Measurements from ENCODE around the gene CCDC188.

Gene CCDC188

DNA sequence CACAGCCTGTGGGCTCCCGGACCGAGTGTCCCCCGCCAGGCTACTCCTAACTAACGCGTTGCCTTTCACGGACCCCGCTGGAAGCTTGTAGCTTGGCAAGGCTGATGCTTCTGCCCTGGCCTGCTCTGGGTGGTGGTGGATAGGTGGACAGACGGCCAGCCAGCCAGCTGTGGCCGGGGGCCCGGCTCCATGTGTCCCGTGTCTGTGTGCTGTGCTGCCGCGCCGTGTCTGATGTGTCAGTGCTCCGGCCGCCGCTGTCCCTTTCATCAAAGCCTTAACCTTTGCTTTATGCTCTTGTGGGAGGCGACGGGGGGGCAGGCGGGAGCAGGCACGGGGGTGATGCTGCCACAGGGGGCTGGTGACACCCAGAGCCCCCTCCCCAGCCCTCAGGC is 5.0 kb downstream of the CCDC188 start:
- ChIA-PET POLR2A (no interaction called here), CTCF (no interaction called here)
- Histone ChIP-seq H3K36me3 (ENCODE audit: control insufficient read depth in 2 of 2, insufficient read depth in 1 of 2, low read length in 2 of 2) (peaks cover 0 to 41% of the 10 kb centered on the region in 2 experiments; a peak in 1 of 3 replicates), H3K9me3 (ENCODE audit: control insufficient read depth, insufficient read depth, low read depth, low read length) (no peaks in the 10 kb centered on the region), H3K4me3 (ENCODE audit: low read depth, low read length) (no peak overlapping the region), H3K4me1 (ENCODE audit: control insufficient read depth, insufficient read depth, low read length) (no peaks in the 10 kb centered on the region), H3K27ac (ENCODE audit: extremely low read depth, low read depth, low read length) (no peak overlapping the region)
- TF ChIP-seq, protein P1, sequence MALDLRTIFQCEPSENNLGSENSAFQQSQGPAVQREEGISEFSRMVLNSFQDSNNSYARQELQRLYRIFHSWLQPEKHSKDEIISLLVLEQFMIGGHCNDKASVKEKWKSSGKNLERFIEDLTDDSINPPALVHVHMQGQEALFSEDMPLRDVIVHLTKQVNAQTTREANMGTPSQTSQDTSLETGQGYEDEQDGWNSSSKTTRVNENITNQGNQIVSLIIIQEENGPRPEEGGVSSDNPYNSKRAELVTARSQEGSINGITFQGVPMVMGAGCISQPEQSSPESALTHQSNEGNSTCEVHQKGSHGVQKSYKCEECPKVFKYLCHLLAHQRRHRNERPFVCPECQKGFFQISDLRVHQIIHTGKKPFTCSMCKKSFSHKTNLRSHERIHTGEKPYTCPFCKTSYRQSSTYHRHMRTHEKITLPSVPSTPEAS (tag by site-specific recombination; IDR thresholded peaks at IDR 0.05), result no peak
- TF ChIP-seq ZFP3 (tag by site-specific recombination; IDR thresholded peaks at IDR 0.05; ENCODE audit: low read depth) (no peak), ZNF830 (tag by site-specific recombination; IDR thresholded peaks at IDR 0.05; ENCODE audit: low read depth) (no peak), ZNF37A (tag by site-specific recombination; IDR thresholded peaks at IDR 0.05) (no peak), ZBTB7A (tag by site-specific recombination; IDR thresholded peaks at IDR 0.05; ENCODE audit: low read depth) (no peak), EGR2 (tag by site-specific recombination; IDR thresholded peaks at IDR 0.05; ENCODE audit: low read depth) (no peak), ZNF707 (tag by site-specific recombination; IDR thresholded peaks at IDR 0.05) (no peak), ZIC2 (tag by site-specific recombination; IDR thresholded peaks at IDR 0.05) (no peak), YY1 (tag by site-specific recombination; IDR thresholded peaks at IDR 0.05) (no peak), ZNF768 (tag by site-specific recombination; IDR thresholded peaks at IDR 0.05) (no peak), ZNF416 (tag by site-specific recombination; IDR thresholded peaks at IDR 0.05) (no peak), GLIS1 (tag by site-specific recombination; IDR thresholded peaks at IDR 0.05) (no peak), ZNF76 (tag by site-specific recombination; IDR thresholded peaks at IDR 0.05; ENCODE audit: borderline replicate concordance, low read depth) (no peak), SCRT2 (tag by site-specific recombination; IDR thresholded peaks at IDR 0.05) (no peak), GFI1B (tag by site-specific recombination; IDR thresholded peaks at IDR 0.05) (no peak), ZNF350 (tag by site-specific recombination; IDR thresholded peaks at IDR 0.05) (no peak), TCF7L2 (IDR thresholded peaks at IDR 0.05; ENCODE audit: borderline replicate concordance, low read depth, low read length) (no peak), ZNF558 (tag by site-specific recombination; IDR thresholded peaks at IDR 0.05) (no peak), ZNF626 (tag by site-specific recombination; IDR thresholded peaks at IDR 0.05) (no peak)
- TF ChIP-seq, protein P2, sequence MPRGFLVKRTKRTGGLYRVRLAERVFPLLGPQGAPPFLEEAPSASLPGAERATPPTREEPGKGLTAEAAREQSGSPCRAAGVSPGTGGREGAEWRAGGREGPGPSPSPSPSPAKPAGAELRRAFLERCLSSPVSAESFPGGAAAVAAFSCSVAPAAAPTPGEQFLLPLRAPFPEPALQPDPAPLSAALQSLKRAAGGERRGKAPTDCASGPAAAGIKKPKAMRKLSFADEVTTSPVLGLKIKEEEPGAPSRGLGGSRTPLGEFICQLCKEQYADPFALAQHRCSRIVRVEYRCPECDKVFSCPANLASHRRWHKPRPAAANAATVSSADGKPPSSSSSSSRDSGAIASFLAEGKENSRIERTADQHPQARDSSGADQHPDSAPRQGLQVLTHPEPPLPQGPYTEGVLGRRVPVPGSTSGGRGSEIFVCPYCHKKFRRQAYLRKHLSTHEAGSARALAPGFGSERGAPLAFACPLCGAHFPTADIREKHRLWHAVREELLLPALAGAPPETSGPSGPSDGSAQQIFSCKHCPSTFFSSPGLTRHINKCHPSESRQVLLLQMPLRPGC (tag by site-specific recombination; IDR thresholded peaks at IDR 0.05), result no peak

DNA sequence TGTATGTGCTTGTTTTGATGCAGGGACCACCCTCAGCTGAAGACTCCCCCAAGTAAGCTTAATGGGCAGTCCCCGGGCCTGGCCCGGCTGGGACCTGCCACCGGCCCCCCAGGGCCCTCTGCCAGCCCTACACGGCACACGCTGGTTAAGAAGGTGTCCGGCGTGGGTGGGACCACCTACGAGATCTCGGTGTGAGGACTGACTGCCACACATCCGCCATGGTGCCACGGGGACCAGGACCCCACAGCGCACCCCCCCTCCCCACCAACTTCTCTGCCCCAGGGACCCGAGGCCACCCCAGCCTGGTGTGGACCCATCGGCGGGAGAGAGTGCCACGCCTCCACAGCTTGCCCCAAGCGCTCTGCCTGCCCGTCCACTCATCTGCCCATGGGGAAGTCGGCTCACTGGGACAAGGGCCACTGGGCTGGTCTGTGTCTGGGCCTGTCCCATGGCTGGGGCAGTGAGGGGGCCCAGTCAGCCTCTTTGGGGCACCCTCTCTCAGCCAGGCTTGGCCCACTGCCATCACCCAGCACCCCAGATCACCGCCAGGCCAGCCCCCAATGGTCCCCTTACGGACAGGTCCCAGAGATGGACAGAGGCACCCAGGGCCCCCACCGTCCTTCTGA is 5.5 kb downstream of the CCDC188 start:
- H3K9me3 ChIP-seq (ENCODE audit: control insufficient read depth, insufficient read depth, low read depth, low read length), result no peaks in the 10 kb centered on the region
- ChIA-PET CTCF (interaction anchor here (1.1 kb wide), 1 partner anchor 12 kb away, joined by 3 read pairs; no protein-coding TSS in a partner anchor), POLR2A (no interaction called here)
- peaks cover 0 to 46% of the 10 kb centered on the region in 2 experiments; a peak in 1 of 3 replicates for H3K36me3 ChIP-seq (ENCODE audit: control insufficient read depth in 2 of 2, insufficient read depth in 1 of 2, low read length in 2 of 2)
- no peak overlapping the region for H3K27ac ChIP-seq (ENCODE audit: extremely low read depth, low read depth, low read length)
- no peak for TF ChIP-seq ZBTB48 (tag by site-specific recombination; IDR thresholded peaks at IDR 0.05)
- no peak for TF ChIP-seq ZNF654 (tag by site-specific recombination; IDR thresholded peaks at IDR 0.05; ENCODE audit: low read depth)
- TF ChIP-seq, protein P3, sequence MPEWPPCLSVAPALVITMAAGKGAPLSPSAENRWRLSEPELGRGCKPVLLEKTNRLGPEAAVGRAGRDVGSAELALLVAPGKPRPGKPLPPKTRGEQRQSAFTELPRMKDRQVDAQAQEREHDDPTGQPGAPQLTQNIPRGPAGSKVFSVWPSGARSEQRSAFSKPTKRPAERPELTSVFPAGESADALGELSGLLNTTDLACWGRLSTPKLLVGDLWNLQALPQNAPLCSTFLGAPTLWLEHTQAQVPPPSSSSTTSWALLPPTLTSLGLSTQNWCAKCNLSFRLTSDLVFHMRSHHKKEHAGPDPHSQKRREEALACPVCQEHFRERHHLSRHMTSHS (tag by site-specific recombination; IDR thresholded peaks at IDR 0.05), result no peak
- TF ChIP-seq, protein P4, sequence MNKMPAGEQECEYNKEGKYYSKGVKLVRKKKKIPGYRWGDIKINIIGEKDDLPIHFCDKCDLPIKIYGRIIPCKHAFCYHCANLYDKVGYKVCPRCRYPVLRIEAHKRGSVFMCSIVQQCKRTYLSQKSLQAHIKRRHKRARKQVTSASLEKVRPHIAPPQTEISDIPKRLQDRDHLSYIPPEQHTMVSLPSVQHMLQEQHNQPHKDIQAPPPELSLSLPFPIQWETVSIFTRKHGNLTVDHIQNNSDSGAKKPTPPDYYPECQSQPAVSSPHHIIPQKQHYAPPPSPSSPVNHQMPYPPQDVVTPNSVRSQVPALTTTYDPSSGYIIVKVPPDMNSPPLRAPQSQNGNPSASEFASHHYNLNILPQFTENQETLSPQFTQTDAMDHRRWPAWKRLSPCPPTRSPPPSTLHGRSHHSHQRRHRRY (tag by site-specific recombination; IDR thresholded peaks at IDR 0.05), result no peak
- TF ChIP-seq, protein P5, sequence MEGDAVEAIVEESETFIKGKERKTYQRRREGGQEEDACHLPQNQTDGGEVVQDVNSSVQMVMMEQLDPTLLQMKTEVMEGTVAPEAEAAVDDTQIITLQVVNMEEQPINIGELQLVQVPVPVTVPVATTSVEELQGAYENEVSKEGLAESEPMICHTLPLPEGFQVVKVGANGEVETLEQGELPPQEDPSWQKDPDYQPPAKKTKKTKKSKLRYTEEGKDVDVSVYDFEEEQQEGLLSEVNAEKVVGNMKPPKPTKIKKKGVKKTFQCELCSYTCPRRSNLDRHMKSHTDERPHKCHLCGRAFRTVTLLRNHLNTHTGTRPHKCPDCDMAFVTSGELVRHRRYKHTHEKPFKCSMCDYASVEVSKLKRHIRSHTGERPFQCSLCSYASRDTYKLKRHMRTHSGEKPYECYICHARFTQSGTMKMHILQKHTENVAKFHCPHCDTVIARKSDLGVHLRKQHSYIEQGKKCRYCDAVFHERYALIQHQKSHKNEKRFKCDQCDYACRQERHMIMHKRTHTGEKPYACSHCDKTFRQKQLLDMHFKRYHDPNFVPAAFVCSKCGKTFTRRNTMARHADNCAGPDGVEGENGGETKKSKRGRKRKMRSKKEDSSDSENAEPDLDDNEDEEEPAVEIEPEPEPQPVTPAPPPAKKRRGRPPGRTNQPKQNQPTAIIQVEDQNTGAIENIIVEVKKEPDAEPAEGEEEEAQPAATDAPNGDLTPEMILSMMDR (tag by site-specific recombination; IDR thresholded peaks at IDR 0.05), result no peak
- no peak for TF ChIP-seq ZNF394 (tag by site-specific recombination; IDR thresholded peaks at IDR 0.05; ENCODE audit: borderline replicate concordance)
- TF ChIP-seq ZNF174 (tag by site-specific recombination; IDR thresholded peaks at IDR 0.05), result no peak
- TF ChIP-seq ZNF391 (tag by site-specific recombination; IDR thresholded peaks at IDR 0.05; ENCODE audit: borderline replicate concordance, low read depth), result no peak
- TF ChIP-seq EGR2 (tag by site-specific recombination; IDR thresholded peaks at IDR 0.05; ENCODE audit: low read depth), result no peak
- no peak for TF ChIP-seq SP3 (tag by site-specific recombination; IDR thresholded peaks at IDR 0.05)
- no peak for TF ChIP-seq ZNF792 (tag by site-specific recombination; IDR thresholded peaks at IDR 0.05)
- H3K4me1 ChIP-seq (ENCODE audit: control insufficient read depth, insufficient read depth, low read length), result no peaks in the 10 kb centered on the region
- H3K4me3 ChIP-seq (ENCODE audit: low read depth, low read length), result no peak overlapping the region
